Cardiac fibroblast (primary cell): Measurements from ENCODE around the gene NFE2L1.
"Not testable (repeated sequence)": the region's sequence is repeated elsewhere in the genome, so short reads cannot be mapped to it uniquely, and the experiment has no call there.

Source experiments
- DNase-seq, 2 donors: peaks; one replicate each; pipeline versions ENCODE4 v3.0.0 to v3.0.0-alpha.2; 2010; ENCODE audit warnings: low read depth in 2 of 2
- H3K4me3 ChIP-seq, 2 donors: replicated peaks in 1 of 2; 1 replicate in 1 of 2; 2 replicates in 1 of 2; pipeline ENCODE4 v1.5.1; 2011; ENCODE audit warnings: low read depth in 2 of 2, low read length in 2 of 2, mild to moderate bottlenecking in 2 of 2, moderate library complexity in 1 of 2
- TF ChIP-seq, protein P1 (sequence below): IDR thresholded peaks from one replicate; pipeline ENCODE4 v1.5.1; 2011; ENCODE audit warnings: low read depth, mild to moderate bottlenecking, low read length, inconsistent platforms

Gene NFE2L1

DNA sequence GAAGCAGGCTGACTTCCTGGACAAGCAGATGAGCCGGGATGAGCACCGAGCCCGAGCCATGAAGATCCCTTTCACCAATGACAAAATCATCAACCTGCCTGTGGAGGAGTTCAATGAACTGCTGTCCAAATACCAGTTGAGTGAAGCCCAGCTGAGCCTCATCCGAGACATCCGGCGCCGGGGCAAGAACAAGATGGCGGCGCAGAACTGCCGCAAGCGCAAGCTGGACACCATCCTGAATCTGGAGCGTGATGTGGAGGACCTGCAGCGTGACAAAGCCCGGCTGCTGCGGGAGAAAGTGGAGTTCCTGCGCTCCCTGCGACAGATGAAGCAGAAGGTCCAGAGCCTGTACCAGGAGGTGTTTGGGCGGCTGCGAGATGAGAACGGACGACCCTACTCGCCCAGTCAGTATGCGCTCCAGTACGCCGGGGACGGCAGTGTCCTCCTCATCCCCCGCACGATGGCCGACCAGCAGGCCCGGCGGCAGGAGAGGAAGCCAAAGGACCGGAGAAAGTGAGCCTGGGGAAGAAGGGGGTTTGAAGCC lies 11.0 kb downstream of the NFE2L1 start:
- DNase-seq = no peak
- TF ChIP-seq, protein P1, sequence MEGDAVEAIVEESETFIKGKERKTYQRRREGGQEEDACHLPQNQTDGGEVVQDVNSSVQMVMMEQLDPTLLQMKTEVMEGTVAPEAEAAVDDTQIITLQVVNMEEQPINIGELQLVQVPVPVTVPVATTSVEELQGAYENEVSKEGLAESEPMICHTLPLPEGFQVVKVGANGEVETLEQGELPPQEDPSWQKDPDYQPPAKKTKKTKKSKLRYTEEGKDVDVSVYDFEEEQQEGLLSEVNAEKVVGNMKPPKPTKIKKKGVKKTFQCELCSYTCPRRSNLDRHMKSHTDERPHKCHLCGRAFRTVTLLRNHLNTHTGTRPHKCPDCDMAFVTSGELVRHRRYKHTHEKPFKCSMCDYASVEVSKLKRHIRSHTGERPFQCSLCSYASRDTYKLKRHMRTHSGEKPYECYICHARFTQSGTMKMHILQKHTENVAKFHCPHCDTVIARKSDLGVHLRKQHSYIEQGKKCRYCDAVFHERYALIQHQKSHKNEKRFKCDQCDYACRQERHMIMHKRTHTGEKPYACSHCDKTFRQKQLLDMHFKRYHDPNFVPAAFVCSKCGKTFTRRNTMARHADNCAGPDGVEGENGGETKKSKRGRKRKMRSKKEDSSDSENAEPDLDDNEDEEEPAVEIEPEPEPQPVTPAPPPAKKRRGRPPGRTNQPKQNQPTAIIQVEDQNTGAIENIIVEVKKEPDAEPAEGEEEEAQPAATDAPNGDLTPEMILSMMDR = no peak
- H3K4me3 ChIP-seq = no peak overlapping the region

GRCh38 chr17:48060249-48060648 lies 12.1 kb downstream of the NFE2L1 start:
- DNase-seq = no peak
- TF ChIP-seq, protein P1 = no peak
- H3K4me3 ChIP-seq = no peak overlapping the region

GRCh38 chr17:48062273-48062672 lies 14.1 kb downstream of the NFE2L1 start:
- TF ChIP-seq, protein P1 = no peak
- H3K4me3 ChIP-seq = no peak overlapping the region
- DNase-seq = no peak

- TF ChIP-seq, protein P1 = no peak
- H3K4me3 ChIP-seq = no peak overlapping the region
- DNase-seq = no peak
Measured at GRCh38 chr17:48064638-48065037, 16.5 kb downstream of the NFE2L1 start.

GRCh38 chr17:48066192-48066591 lies 18.0 kb downstream of the NFE2L1 start:
- TF ChIP-seq, protein P1 = no peak
- H3K4me3 ChIP-seq = no peak overlapping the region
- no peak for DNase-seq

DNA sequence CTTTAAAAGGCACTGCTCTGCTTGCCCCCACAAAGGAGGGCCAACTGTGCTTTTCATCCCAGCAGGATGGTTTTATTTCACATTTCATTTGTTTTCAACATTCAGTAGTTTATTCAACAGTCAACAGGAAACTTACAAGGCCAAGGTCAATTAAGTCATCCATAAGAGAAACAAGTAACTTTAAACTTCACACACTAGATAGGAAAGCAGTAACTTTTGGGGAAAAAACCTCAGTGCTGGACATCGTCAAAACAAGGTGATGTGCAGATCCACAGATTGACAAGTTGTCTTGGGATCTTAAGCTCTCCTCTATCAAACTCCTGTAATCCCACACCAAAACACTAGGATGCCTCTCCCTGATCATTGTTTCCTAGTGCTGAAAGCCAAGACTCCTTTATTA lies 18.5 kb downstream of the NFE2L1 start:
- TF ChIP-seq, protein P1 = no peak
- no peak overlapping the region for H3K4me3 ChIP-seq
- no peak for DNase-seq

GRCh38 chr17:48067245-48067644 lies 19.1 kb downstream of the NFE2L1 start:
- H3K4me3 ChIP-seq = no peak overlapping the region
- TF ChIP-seq, protein P1 = no peak
- no peak for DNase-seq

- not testable (repeated sequence) for DNase-seq, H3K4me3 ChIP-seq
Measured at GRCh38 chr17:48067808-48068207, 19.6 kb downstream of the NFE2L1 start.
